ENCODE data around the gene PRDM11.

PRDM11 gene

GRCh38 chr11:45178890-45179671, 32.6 kb downstream of the PRDM11 start:
- DNase-seq, result no peak

DNA sequence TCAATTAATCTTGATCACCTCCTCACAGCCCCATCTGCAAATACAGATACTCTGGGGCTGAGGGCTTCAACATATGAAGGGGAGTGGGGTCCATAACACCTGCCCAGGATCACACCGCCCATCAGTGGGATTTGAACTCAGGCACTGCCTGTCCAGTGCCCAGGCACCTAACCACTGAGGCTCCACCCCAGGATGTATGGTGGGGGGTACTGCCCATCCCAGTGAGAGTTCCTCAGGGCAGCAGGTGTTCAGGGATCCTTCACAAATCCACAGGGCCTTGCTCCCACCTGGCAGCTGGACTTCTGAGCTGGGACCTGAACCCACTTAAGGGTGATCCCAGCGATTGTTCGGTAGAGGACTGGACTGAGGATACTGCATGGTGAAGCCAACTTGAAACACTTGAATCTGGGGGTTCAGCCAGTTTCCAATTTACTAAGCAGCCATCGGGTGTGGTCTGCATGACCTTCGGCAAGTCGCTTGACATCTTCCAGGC, 33.3 kb downstream of the PRDM11 start:
- DNase-seq, result no peak

DNA sequence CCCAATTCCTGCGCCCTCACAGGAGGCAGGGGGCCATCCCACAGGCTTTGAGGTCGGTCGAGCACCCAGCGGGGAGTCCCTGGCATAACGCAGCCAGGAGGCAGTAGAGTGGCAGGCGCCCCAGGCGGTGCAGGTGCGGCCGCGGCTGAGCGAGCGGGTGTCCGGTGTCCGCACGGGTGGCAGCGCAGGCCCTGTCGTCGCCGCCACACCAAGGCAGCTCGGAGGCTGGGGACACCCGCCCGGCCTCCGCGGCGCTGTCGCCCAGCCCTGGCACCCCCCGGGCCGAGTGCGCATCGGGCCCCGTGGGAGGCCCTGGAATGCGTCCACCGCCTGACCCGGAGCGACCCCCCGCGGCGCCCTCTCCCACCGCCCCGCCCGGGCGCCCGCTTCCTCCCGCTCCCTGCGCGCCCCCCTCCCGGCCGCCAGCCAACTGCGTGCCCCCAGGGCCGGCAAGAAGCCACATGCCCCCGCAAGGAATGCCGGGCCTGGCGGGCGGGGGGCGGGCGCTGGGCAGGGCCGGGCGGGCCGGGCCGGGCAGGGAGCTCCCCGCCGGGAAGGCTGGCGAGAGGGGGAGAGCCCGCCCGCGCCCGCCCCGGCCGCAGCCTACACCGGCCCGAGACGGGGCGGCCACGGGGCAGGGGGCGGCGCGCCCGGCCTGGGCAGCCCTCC, 33.9 kb downstream of the PRDM11 start:
- peak; percentile 39 for DNase-seq

DNA sequence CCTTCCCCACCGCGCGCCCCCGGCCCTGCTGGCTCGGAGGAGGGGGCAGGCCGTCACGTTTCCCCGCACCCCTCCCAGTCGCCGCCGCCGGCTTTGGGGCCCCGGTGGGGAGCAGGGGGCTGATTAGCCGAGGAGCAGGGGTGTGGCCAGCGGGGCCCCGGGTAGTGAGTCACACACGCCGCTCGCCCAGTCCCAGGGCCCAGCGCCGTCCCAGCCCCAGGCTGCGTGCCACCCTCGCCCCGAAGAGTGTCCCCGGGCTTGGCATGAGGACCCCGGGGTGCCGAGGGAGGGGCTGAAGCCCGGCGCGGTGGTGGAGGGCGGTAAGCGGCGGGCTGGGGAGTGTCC, 34.4 kb downstream of the PRDM11 start:
- DNase-seq, result no peak

GRCh38 chr11:45181193-45181888, 34.9 kb downstream of the PRDM11 start:
- no peak for DNase-seq

DNA sequence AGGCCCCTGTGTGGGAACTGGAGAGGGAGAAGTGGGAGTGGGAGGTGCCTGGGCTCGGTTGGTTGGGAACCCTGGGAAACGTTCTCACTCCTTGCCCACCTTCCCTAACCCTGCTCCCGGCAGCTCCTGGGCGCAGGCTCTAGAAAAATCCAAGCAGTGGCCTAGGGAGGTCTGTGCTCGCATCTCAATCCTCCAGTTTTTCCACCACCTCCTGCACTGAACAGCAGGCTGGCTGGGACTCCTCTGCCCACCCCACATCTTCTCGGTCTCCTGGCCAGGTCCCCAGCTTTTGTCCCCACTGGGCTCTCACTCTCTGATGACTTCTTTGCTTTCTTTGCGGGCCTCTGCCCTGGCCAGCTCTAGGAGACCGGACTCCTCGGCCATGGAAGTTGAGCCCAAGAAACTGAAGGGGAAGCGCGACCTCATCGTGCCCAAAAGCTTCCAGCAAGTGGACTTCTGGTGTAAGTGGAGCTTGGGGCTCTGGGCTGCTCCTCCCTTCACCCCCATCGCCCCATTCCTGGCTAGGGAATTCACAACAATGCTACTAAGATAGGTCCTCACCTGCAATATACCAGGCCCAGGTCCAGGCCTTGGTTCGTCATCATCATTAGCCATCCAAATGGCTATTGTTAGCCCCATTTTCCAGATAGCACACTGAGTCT, 35.6 kb downstream of the PRDM11 start:
- no peak for DNase-seq

DNA sequence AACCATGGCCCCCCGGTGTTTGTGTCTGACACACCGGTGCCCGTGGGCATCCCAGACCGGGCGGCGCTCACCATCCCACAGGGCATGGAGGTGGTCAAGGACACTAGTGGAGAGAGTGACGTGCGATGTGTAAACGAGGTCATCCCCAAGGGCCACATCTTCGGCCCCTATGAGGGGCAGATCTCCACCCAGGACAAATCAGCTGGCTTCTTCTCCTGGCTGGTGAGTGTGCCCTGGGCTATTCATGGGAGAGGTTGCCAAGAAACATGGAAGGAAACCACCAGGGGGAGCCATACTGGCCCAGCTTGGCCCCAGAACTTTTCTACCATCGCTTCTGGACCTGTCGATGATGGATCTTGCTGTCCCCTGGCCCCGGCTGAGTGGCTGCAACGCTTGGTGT, 36.5 kb downstream of the PRDM11 start:
- DNase-seq, result no peak

DNA sequence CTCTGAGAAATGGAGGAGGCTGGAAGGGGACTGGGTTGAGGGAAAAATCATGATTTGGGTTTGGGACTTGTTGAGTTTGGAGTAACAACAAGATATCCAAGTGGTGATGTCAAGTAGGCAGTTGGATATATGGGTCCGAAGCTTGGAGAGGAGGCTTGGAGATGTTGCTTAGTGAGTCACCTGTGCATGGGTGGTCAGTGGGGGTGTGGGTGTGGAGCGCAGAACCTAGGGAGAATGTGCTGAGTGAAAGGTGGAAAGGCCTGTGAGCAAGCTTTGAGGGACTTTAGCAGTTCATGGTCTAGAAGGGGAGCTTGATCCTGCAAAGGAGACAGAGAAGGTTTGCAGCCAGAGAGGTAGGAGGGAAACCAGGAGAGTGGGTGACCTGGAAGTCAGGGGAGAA, 38.2 kb downstream of the PRDM11 start:
- no peak for DNase-seq

GRCh38 chr11:45185228-45185729, 38.8 kb downstream of the PRDM11 start:
- no peak for DNase-seq

GRCh38 chr11:45187375-45187774, 40.9 kb downstream of the PRDM11 start:
- no peak for DNase-seq

GRCh38 chr11:45188127-45188526, 41.7 kb downstream of the PRDM11 start:
- no peak for DNase-seq

DNA sequence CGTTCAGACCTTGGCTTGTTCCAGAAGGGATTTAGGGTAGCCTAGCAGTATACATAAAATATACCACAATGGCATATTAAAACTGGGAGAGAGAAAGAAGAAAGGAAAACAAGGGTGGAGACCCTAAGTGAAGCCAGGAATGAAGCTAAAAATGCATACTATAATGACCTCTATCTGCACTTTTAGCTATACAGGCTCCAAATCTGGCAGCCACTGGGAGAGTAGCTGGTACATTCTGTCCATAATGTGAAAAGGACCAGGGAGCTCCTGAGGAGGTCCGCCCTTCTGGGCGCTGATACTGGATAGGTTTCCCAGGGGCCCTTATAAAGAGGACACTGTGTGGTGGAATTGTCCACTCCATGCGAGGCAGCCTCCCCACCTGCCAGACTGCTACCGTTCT, 42.8 kb downstream of the PRDM11 start:
- DNase-seq, result no peak

GRCh38 chr11:45193695-45194094, 47.3 kb downstream of the PRDM11 start:
- no peak for DNase-seq

DNA sequence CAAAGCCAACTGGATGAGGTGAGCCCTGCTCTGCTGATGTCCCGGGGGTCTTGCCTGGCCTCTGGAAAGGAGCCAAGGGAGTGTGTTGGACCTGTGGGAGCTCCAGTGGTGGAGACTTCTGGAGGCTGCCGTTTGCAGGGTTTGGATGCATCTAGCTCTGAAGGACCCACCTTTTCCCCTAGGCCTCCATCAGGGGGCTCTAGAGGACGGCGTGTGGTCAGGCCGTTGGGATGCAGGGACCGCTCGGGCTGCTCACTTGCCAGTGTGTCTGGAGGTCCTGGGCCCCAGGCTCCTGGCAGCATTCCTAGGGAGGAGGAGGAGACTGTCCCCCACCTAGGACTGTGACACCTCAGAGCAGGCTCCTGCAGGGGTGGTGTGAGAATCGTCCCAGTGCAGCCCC, 58.3 kb downstream of the PRDM11 start:
- no peak for DNase-seq

GRCh38 chr11:45205978-45206377, 59.5 kb downstream of the PRDM11 start:
- no peak for DNase-seq

DNA sequence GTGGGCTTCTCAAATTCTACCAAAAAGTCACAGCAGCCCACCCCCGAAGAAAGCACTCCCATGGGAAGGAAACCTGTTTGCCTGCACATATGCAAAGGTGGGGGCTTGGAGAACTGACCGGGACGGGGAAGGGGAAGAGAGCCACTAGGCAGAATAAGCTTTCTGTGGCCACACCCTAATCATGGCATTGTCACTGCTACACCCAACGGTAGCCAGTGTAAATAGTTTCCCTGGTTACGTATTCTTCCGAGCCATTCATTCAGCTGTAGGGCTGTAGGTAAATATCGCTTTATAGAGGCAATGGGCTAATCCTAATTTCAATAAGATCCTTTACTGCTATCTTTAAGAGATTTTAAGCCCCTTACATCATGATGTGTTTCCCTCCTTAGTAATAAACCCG, 61.7 kb downstream of the PRDM11 start:
- DNase-seq, result peak; percentile 75

DNA sequence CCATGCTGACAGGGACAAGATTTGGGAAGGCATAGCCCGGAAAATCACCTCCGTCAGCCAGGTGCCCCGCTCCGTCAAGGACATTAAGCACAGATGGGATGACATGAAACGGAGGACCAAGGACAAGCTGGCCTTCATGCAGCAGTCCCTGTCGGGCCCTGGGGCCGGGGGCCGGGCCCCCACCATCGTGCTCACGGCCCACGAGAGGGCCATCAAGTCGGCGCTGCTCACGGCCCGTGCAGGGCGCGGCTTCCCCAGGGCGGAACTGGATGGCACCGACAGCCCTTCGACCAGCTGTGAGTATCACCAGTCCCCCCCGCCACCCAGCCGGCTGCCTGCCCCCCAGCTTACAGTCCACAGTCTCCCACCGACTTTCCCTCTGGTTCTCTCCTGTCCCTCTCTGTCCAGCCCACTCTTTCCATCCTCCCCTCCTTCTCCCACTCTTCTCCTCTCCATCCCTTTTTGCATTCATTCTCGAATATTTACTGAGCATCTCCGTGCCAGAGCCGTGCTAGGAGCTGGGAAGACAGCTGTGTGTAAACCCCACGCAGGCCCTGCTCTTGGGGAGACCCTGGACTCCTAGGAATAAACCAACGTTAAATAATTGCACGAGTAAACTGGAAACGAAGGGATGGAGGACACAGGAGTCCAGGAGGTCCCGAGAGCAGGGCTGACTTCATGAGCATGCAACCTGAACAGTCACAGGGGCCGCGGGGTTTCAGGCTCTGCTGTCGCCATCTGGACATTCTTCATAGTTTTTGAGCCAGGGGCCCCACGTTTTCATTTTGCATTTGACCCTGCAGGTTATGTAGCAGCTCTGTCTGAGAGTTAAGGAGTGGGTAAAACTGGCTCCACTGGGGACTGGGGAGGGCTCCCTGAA, 62.8 kb downstream of the PRDM11 start:
- no peak for DNase-seq

GRCh38 chr11:45209891-45210699, 63.7 kb downstream of the PRDM11 start:
- no peak for DNase-seq

DNA sequence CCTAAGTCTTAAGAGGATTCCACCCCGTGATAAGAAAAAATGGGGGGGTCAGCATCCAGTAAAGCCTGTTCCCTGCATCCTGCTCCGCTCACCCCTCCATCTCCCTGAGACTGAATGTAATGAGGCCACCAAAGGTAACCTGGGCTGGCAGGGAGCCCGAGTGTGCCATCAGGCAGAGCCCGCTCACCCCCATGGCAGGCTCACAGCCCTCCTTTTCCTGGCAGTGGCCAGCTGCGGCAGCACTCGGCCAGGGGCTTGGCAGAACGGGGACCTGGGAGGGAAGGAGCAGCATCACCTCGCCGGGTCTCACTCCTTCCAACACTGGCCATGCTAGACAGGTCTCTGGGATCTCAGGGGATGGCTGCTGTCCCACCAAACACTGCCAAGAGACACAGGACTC, 64.4 kb downstream of the PRDM11 start:
- DNase-seq, result no peak

- DNase-seq, result no peak
Observed at GRCh38 chr11:45211732-45212131, 65.3 kb downstream of the PRDM11 start.

Data from NCI-H774 (cell line).